Neural cell (in vitro differentiated cells): ENCODE measurements around the gene QSOX1. TPM values are rescaled to one million over a fixed set of nuclear protein-coding genes. Genes with fewer than 3 reads are reported as not detected.

Source experiments
- H2AFZ ChIP-seq: fragments of 200-600, 300-800 bp; sonication (generic), shearing (Covaris generic); 2 replicates; pipeline ENCODE4 v1.6.0; 2014; ENCODE audit warnings: low read depth, mild to moderate bottlenecking, antibody characterized with exemption, low read length, moderate library complexity
- H3F3A ChIP-seq: fragments of 200-600 bp; shearing (Covaris generic); 2 replicates; pipeline ENCODE4 v1.6.1; 2016; ENCODE audit warnings: mild to moderate bottlenecking, moderate library complexity, mixed read lengths, antibody characterized with exemption, low read length; ENCODE audit not compliant: insufficient read depth, poor library complexity, severe bottlenecking
- H3K27ac ChIP-seq: fragments of 200-600, 300-800 bp; sonication (generic), shearing (Covaris generic); 2 replicates; pipeline ENCODE4 v1.5.1; 2014; ENCODE audit warnings: mild to moderate bottlenecking, low read length, moderate library complexity
- H3K27me3 ChIP-seq: fragments of 300-800, 200-600 bp; sonication (generic), shearing (Covaris generic); 2 replicates; pipeline ENCODE4 v1.6.0; 2014; ENCODE audit warnings: mild to moderate bottlenecking, low read depth, low read length, moderate library complexity; ENCODE audit not compliant: insufficient read depth
- H3K36me3 ChIP-seq: fragments of 300-800, 200-600 bp; sonication (generic), shearing (Covaris generic); 2 replicates; pipeline ENCODE4 v1.5.1; 2014; ENCODE audit warnings: mild to moderate bottlenecking, antibody characterized with exemption, low read length, moderate library complexity; ENCODE audit not compliant: insufficient read depth
- H3K4me2 ChIP-seq: fragments of 300-800, 200-600 bp; sonication (generic), shearing (Covaris generic); 2 replicates; pipeline ENCODE4 v1.6.0; 2014; ENCODE audit warnings: mild to moderate bottlenecking, low read length
- H3K4me3 ChIP-seq: fragments of 300-800, 200-600 bp; sonication (generic), shearing (Covaris generic); 2 replicates; pipeline ENCODE4 v1.5.1; 2014; ENCODE audit warnings: mild to moderate bottlenecking, low read length, moderate library complexity
- H3K79me2 ChIP-seq: fragments of 200-600 bp; shearing (Covaris generic); replicated peaks from 2 replicates; pipeline ENCODE4 v1.6.0; 2014; ENCODE audit warnings: mild to moderate bottlenecking, low read length, moderate library complexity; ENCODE audit not compliant: insufficient read depth
- H3K9ac ChIP-seq: fragments of 300-800, 200-600 bp; sonication (generic), shearing (Covaris generic); 2 replicates; pipeline ENCODE4 v1.6.1; 2016; ENCODE audit warnings: mild to moderate bottlenecking, low read length, mixed read lengths
- H3K9me2 ChIP-seq: fragments of 200-600 bp; shearing (Covaris generic); 2 replicates; pipeline ENCODE4 v1.6.1; 2016; ENCODE audit warnings: mild to moderate bottlenecking, low read length, mixed read lengths; ENCODE audit not compliant: insufficient read depth
- H3K9me3 ChIP-seq: fragments of 200-600, 300-800 bp; sonication (generic), shearing (Covaris generic); 2 replicates; pipeline ENCODE4 v1.6.1; 2016; ENCODE audit warnings: mild to moderate bottlenecking, mixed run types, low read length, moderate library complexity, mixed read lengths
- H4K20me1 ChIP-seq: fragments of 200-600 bp; shearing (Covaris generic); 2 replicates; pipeline ENCODE4 v1.6.1; 2016; ENCODE audit warnings: mild to moderate bottlenecking, mixed run types; ENCODE audit not compliant: insufficient read depth
- CTCF ChIP-seq: fragments of 450-650 bp; IDR thresholded peaks from 2 replicates; pipeline ENCODE4 v1.5.1; 2014; ENCODE audit warnings: antibody characterized with exemption, mild to moderate bottlenecking, moderate library complexity; ENCODE audit not compliant: poor library complexity, severe bottlenecking
- EP300 ChIP-seq: fragments of 450-650 bp; conservative IDR thresholded peaks from 2 replicates; pipeline ENCODE4 v1.6.1; 2014; ENCODE audit warnings: antibody characterized with exemption, mild to moderate bottlenecking, moderate library complexity; ENCODE audit not compliant: poor library complexity, severe bottlenecking
- EZH2 ChIP-seq: fragments of 200-600, 300-800 bp; shearing (Covaris generic), sonication (generic); IDR thresholded peaks from 2 replicates; pipeline ENCODE4 v1.6.1; 2014; ENCODE audit warnings: antibody characterized with exemption, low read length, borderline replicate concordance, mild to moderate bottlenecking; ENCODE audit not compliant: insufficient read depth, poor library complexity, severe bottlenecking
- MXI1 ChIP-seq: fragments of 450-650 bp; conservative IDR thresholded peaks from 2 replicates; pipeline ENCODE4 v1.6.1; 2014; ENCODE audit warnings: antibody characterized with exemption, mild to moderate bottlenecking; ENCODE audit not compliant: poor library complexity, severe bottlenecking
- POLR2AphosphoS5 ChIP-seq: IDR thresholded peaks from 2 replicates; pipeline ENCODE4 v1.6.1; 2012
- RAD21 ChIP-seq: fragments of 450-650 bp; conservative IDR thresholded peaks from 2 replicates; pipeline ENCODE4 v1.6.1; 2014; ENCODE audit warnings: antibody characterized with exemption, mild to moderate bottlenecking, moderate library complexity
- REST ChIP-seq: IDR thresholded peaks from 2 replicates; pipeline ENCODE4 v1.6.1; 2012; ENCODE audit warnings: borderline replicate concordance
- SMC3 ChIP-seq: fragments of 450-650 bp; conservative IDR thresholded peaks from 2 replicates; pipeline ENCODE4 v1.6.1; 2014; ENCODE audit warnings: antibody characterized with exemption, mild to moderate bottlenecking, moderate library complexity; ENCODE audit not compliant: poor library complexity
- TAF1 ChIP-seq: IDR thresholded peaks from 2 replicates; pipeline ENCODE4 v1.6.1; 2012; ENCODE audit warnings: low read depth
- polyA plus RNA-seq: library from polyadenylated mRNA; depleted of rRNA; stranded (reverse); fragments of >200 nt; gene quantifications from 2 replicates; pipeline ENCODE4 v1.2.3, GENCODE V29; 2014

The QSOX1 gene
- polyA plus RNA-seq, 1 donor from 2014 or later = 49.8 TPM

GRCh38 chr1:180247580-180247979 is 92.9 kb downstream of the QSOX1 start:
- Histone ChIP-seq H3K27ac (no peak overlapping the region), H3K4me2 (no peak overlapping the region), H3K79me2 (no peaks in the 10 kb centered on the region), H3K9me2 (no peaks in the 10 kb centered on the region), H3K9me3 (no peaks in the 10 kb centered on the region), H3F3A (no peaks in the 10 kb centered on the region), H4K20me1 (no peaks in the 10 kb centered on the region), H3K27me3 (peaks cover 3% of the 10 kb centered on the region), H2AFZ (no peak overlapping the region), H3K4me3 (no peak overlapping the region), H3K36me3 (no peaks in the 10 kb centered on the region), H3K9ac (no peak overlapping the region)
- TF ChIP-seq EP300 (no peak), MXI1 (no peak), EZH2 (no peak), SMC3 (no peak), TAF1 (no peak), RAD21 (no peak), REST (no peak), CTCF (no peak)

GRCh38 chr1:180248176-180248575 is 93.5 kb downstream of the QSOX1 start:
- H3K9me3 ChIP-seq = no peaks in the 10 kb centered on the region
- H3K36me3 ChIP-seq = no peaks in the 10 kb centered on the region
- H3K4me3 ChIP-seq = no peak overlapping the region
- no peak overlapping the region for H2AFZ ChIP-seq
- H3K9ac ChIP-seq = no peak overlapping the region
- H3K27ac ChIP-seq = no peak overlapping the region
- H3K27me3 ChIP-seq = no peaks in the 10 kb centered on the region
- no peaks in the 10 kb centered on the region for H4K20me1 ChIP-seq
- no peak for TF ChIP-seq SMC3
- TF ChIP-seq EP300 = no peak
- TF ChIP-seq RAD21 = no peak
- TF ChIP-seq CTCF = no peak
- no peak for TF ChIP-seq MXI1
- TF ChIP-seq TAF1 = no peak
- no peak for TF ChIP-seq POLR2AphosphoS5
- TF ChIP-seq REST = no peak
- TF ChIP-seq EZH2 = no peak
- no peaks in the 10 kb centered on the region for H3K79me2 ChIP-seq
- H3K4me2 ChIP-seq = no peak overlapping the region
- no peaks in the 10 kb centered on the region for H3K9me2 ChIP-seq
- no peaks in the 10 kb centered on the region for H3F3A ChIP-seq
